Measurements from ENCODE around the gene KCNJ1. TPM values are rescaled to one million over a fixed set of nuclear protein-coding genes. Genes with fewer than 3 reads are reported as not detected.

Gene KCNJ1
- total RNA-seq, 6 experiments from 2014 or later = not detected

DNA sequence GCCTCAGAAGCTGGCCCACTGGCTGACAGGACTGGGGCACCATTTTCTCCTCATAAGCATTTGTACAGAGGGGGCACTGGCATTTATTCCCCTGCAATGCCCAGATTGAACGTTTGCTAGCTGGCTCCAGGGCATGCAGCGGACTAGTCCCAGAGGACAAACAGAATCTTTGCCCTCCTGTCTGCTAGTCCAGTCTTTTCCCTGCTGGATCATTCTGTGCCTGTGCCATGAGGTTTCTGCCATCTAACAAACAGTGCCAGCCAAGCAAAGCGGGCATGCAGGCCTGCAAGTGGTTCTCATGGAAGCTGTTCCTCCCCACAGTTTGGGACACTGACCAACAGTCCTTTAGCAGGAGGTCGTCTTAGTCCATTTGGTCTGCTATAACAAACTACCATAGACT, 53.4 kb downstream of the KCNJ1 start:
- no peak overlapping the region for H3K4me3 Mint-ChIP-seq
- peaks cover 27% of the 10 kb centered on the region for H3K36me3 Mint-ChIP-seq (ENCODE audit: low read depth)
- no peaks in the 10 kb centered on the region for H3K9me3 Mint-ChIP-seq
- TF ChIP-seq, protein P1, sequence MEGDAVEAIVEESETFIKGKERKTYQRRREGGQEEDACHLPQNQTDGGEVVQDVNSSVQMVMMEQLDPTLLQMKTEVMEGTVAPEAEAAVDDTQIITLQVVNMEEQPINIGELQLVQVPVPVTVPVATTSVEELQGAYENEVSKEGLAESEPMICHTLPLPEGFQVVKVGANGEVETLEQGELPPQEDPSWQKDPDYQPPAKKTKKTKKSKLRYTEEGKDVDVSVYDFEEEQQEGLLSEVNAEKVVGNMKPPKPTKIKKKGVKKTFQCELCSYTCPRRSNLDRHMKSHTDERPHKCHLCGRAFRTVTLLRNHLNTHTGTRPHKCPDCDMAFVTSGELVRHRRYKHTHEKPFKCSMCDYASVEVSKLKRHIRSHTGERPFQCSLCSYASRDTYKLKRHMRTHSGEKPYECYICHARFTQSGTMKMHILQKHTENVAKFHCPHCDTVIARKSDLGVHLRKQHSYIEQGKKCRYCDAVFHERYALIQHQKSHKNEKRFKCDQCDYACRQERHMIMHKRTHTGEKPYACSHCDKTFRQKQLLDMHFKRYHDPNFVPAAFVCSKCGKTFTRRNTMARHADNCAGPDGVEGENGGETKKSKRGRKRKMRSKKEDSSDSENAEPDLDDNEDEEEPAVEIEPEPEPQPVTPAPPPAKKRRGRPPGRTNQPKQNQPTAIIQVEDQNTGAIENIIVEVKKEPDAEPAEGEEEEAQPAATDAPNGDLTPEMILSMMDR (IDR thresholded peaks at IDR 0.05) = no peak
- H3K27me3 Mint-ChIP-seq (ENCODE audit: insufficient read depth) = no peaks in the 10 kb centered on the region
- H3K27ac Mint-ChIP-seq = no peak overlapping the region
- DNase-seq = no peak
- peaks cover 28% of the 10 kb centered on the region for H3K4me1 Mint-ChIP-seq (ENCODE audit: low read depth)

GRCh38 chr11:128810784-128811514, 56.1 kb downstream of the KCNJ1 start:
- H3K27ac Mint-ChIP-seq = no peak overlapping the region
- TF ChIP-seq, protein P1 (IDR thresholded peaks at IDR 0.05) = no peak
- H3K4me1 Mint-ChIP-seq (ENCODE audit: low read depth) = peaks cover 37% of the 10 kb centered on the region
- H3K9me3 Mint-ChIP-seq = no peaks in the 10 kb centered on the region
- no peak overlapping the region for H3K4me3 Mint-ChIP-seq
- H3K27me3 Mint-ChIP-seq (ENCODE audit: insufficient read depth) = no peaks in the 10 kb centered on the region
- H3K36me3 Mint-ChIP-seq (ENCODE audit: low read depth) = peaks cover 37% of the 10 kb centered on the region
- no peak for DNase-seq

GRCh38 chr11:128809128-128809527, 58.0 kb downstream of the KCNJ1 start:
- H3K36me3 Mint-ChIP-seq (ENCODE audit: low read depth) = peaks cover 46% of the 10 kb centered on the region
- no peak for DNase-seq
- TF ChIP-seq, protein P1 (IDR thresholded peaks at IDR 0.05) = no peak
- H3K27ac Mint-ChIP-seq = no peak overlapping the region
- no peaks in the 10 kb centered on the region for H3K27me3 Mint-ChIP-seq (ENCODE audit: insufficient read depth)
- no peaks in the 10 kb centered on the region for H3K9me3 Mint-ChIP-seq
- H3K4me3 Mint-ChIP-seq = no peak overlapping the region
- peaks cover 37% of the 10 kb centered on the region for H3K4me1 Mint-ChIP-seq (ENCODE audit: low read depth)

DNA sequence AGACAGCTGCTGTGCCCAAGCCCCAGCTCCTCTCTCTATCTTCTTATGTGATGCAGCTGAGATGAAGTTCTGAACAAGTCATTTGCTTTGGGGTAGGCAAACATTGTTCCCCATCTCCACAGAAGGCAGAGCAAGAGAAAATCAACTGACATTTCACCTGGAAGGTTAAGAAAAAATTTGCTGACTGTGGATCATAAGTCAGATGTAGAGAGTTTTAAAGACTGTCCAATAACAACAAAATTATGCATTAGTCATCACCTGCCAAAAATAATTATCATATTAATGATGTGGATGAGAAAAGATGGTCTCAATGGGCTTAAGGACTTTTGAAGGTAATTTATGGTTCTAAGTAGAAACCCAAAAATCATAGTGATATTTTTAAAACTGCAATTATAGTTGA, 59.2 kb downstream of the KCNJ1 start:
- DNase-seq = no peak
- H3K27ac Mint-ChIP-seq = no peak overlapping the region
- H3K27me3 Mint-ChIP-seq (ENCODE audit: insufficient read depth) = no peaks in the 10 kb centered on the region
- no peaks in the 10 kb centered on the region for H3K9me3 Mint-ChIP-seq
- H3K4me1 Mint-ChIP-seq (ENCODE audit: low read depth) = peaks cover 49% of the 10 kb centered on the region
- TF ChIP-seq, protein P1 (IDR thresholded peaks at IDR 0.05) = no peak
- H3K36me3 Mint-ChIP-seq (ENCODE audit: low read depth) = peaks cover 51% of the 10 kb centered on the region
- H3K4me3 Mint-ChIP-seq = no peak overlapping the region

- Mint-ChIP-seq H3K4me1 (ENCODE audit: low read depth) (peaks cover 62% of the 10 kb centered on the region), H3K36me3 (ENCODE audit: low read depth) (peaks cover 51% of the 10 kb centered on the region), H3K27me3 (ENCODE audit: insufficient read depth) (no peaks in the 10 kb centered on the region), H3K4me3 (0 out of 2 replicates have a peak overlapping the region, but pooled peaks have one; percentile 31), H3K27ac (no peak overlapping the region), H3K9me3 (no peaks in the 10 kb centered on the region)
- DNase-seq = peak; percentile 10
- TF ChIP-seq, protein P1 (IDR thresholded peaks at IDR 0.05) = no peak
Observed at GRCh38 chr11:128806506-128807261, 60.4 kb downstream of the KCNJ1 start.

Measured in HFFc6 (cell line).